ENCODE results near the gene N4BP2L2. TPM values are rescaled to one million over a fixed set of nuclear protein-coding genes. Genes with fewer than 3 reads are reported as not detected.

Gene N4BP2L2
- total and polyA plus RNA-seq, 9 of the 15 experiments (the other 6 are each of a cell fraction or from before 2014, with no cell fraction given): 33.9 to 76.4 (median 48.7) TPM

DNA sequence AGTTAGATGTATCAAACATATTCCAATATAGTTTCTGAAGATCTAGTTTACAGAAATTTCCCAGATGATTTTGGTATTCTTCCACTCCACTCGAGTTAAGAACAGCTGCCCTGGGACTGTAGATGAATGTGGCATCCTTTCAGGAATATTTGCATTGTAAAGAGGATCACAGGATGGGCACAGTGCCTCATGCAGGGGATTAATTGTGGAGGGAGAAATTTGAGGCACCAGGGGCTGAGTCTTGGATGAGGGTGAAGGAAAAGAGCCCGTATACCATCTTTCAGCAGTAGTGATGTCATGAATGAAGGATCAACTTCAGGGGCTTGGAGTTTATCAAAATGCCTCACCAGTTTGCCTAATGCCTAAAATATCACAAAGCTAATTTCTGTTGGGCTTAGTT, 43.7 kb upstream of the N4BP2L2 start:
- in situ Hi-C loops (cut with MboI): loop anchor here (10.0 kb wide), 1 partner anchor 73 kb away; no protein-coding TSS in a partner anchor

More for the DNA sequence above, 43.7 kb upstream of the N4BP2L2 start:
- H3K4me1 ChIP-seq (replicated peaks in 1 of 2; ENCODE audit: control insufficient read depth in 2 of 2, insufficient read depth in 2 of 2, low read length in 2 of 2): peaks cover 2 to 4% of the 10 kb centered on the region in 2 experiments; a peak in 3 of 5 replicates
- H3K27ac ChIP-seq (ENCODE audit: extremely low read depth, low read depth, low read length): no peak overlapping the region
- TF ChIP-seq BRD4 (IDR thresholded peaks at IDR 0.05) (no peak), BRF1 (IDR thresholded peaks at IDR 0.05; ENCODE audit: borderline replicate concordance, extremely low read depth, insufficient read length) (no peak), HSF4 (CRISPR knock-in tag; IDR thresholded peaks at IDR 0.05; ENCODE audit: borderline replicate concordance) (no peak), ZNF764 (CRISPR knock-in tag; IDR thresholded peaks at IDR 0.05; ENCODE audit: low read depth) (no peak), MCM2 (IDR thresholded peaks at IDR 0.05; ENCODE audit: low read depth) (no peak), NFRKB (IDR thresholded peaks at IDR 0.05; ENCODE audit: low read depth) (no peak), POLR2H (tag; IDR thresholded peaks at IDR 0.05; ENCODE audit: low read depth) (no peak), TOE1 (IDR thresholded peaks at IDR 0.05; ENCODE audit: borderline replicate concordance) (no peak), TOE1 (CRISPR knock-in tag; IDR thresholded peaks at IDR 0.05; ENCODE audit: borderline replicate concordance, low read depth) (no peak), ZNF586 (CRISPR knock-in tag; conservative IDR thresholded peaks at IDR 0.05) (no peak)
- TF ChIP-seq, protein P1, sequence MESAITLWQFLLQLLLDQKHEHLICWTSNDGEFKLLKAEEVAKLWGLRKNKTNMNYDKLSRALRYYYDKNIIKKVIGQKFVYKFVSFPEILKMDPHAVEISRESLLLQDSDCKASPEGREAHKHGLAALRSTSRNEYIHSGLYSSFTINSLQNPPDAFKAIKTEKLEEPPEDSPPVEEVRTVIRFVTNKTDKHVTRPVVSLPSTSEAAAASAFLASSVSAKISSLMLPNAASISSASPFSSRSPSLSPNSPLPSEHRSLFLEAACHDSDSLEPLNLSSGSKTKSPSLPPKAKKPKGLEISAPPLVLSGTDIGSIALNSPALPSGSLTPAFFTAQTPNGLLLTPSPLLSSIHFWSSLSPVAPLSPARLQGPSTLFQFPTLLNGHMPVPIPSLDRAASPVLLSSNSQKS (CRISPR knock-in tag; IDR thresholded peaks at IDR 0.05): no peak
- TF ChIP-seq, protein P2, sequence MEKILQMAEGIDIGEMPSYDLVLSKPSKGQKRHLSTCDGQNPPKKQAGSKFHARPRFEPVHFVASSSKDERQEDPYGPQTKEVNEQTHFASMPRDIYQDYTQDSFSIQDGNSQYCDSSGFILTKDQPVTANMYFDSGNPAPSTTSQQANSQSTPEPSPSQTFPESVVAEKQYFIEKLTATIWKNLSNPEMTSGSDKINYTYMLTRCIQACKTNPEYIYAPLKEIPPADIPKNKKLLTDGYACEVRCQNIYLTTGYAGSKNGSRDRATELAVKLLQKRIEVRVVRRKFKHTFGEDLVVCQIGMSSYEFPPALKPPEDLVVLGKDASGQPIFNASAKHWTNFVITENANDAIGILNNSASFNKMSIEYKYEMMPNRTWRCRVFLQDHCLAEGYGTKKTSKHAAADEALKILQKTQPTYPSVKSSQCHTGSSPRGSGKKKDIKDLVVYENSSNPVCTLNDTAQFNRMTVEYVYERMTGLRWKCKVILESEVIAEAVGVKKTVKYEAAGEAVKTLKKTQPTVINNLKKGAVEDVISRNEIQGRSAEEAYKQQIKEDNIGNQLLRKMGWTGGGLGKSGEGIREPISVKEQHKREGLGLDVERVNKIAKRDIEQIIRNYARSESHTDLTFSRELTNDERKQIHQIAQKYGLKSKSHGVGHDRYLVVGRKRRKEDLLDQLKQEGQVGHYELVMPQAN (IDR thresholded peaks at IDR 0.05; ENCODE audit: borderline replicate concordance): no peak
- 37% methylated on average over 2 of the region's 2 CpGs for whole genome bisulfite sequencing (ENCODE audit: insufficient coverage, low coverage, missing lambda C conversion rate)
- H3K4me3 ChIP-seq: no peak overlapping the region
- H3K9ac ChIP-seq (ENCODE audit: insufficient read depth in 1 of 2, low read depth in 2 of 2, low read length in 2 of 2): no peak overlapping the region
- no peaks in the 10 kb centered on the region for H3K27me3 ChIP-seq (ENCODE audit: control insufficient read depth in 2 of 2, insufficient read depth in 2 of 2, low read length in 2 of 2)
- H3K9me3 ChIP-seq (replicated peaks; ENCODE audit: control insufficient read depth, insufficient read depth, low read depth, low read length): no peaks in the 10 kb centered on the region; the same call in 1 of the 2 replicates
- no TSS peak for BruUV-seq (replicated peaks)
- no peaks in the 10 kb centered on the region for H3K36me3 ChIP-seq (ENCODE audit: control insufficient read depth, insufficient read depth, low read length)
- CTCF ChIA-PET (ENCODE audit: low intra/inter-chr PET ratio): no interaction called here
- ATAC-seq (no peak), FAIRE-seq (no peak), DNase-seq (ENCODE audit: extremely low read depth in 1 of 4, low spot score in 3 of 4) (no peak)
- POLR2A ChIA-PET: interaction anchor here (0.6 kb wide), 1 partner anchor 76 kb away, joined by 3 read pairs; no protein-coding TSS in a partner anchor
- H3K79me2 ChIP-seq (ENCODE audit: control insufficient read depth, insufficient read depth, low read length): peaks cover 3% of the 10 kb centered on the region
- H3K9me1 ChIP-seq (ENCODE audit: control insufficient read depth, insufficient read depth, low read length): no peaks in the 10 kb centered on the region
- H4K20me1 ChIP-seq (replicated peaks; ENCODE audit: control insufficient read depth, insufficient read depth, low read length): no peaks in the 10 kb centered on the region; the same call in 1 of the 2 replicates
- no peak overlapping the region for H2AFZ ChIP-seq (ENCODE audit: low read depth, low read length)
- no peak overlapping the region for H3K4me2 ChIP-seq (ENCODE audit: insufficient read depth, low read length)
- intact Hi-C loops (cut with micrococcal nuclease): loop anchor here (5.0 kb wide), 1 partner anchor 670 kb away; no protein-coding TSS in a partner anchor
